MM.1S (cell line): ENCODE data around the gene SLCO2B1.

Experiments
- EZH2phosphoT487 ChIP-seq: fragments of 300-600 bp; sonication (generic); IDR thresholded peaks from 2 replicates; pipeline ENCODE4 v1.6.1; 2018; ENCODE audit warnings: antibody characterized with exemption, low read length
- TF ChIP-seq, protein P1 (sequence below): fragments of 300-600 bp; sonication (generic); IDR thresholded peaks from 2 replicates; pipeline ENCODE4 v1.5.1; 2016; ENCODE audit warnings: antibody characterized with exemption, low read length, mixed read lengths

DNA sequence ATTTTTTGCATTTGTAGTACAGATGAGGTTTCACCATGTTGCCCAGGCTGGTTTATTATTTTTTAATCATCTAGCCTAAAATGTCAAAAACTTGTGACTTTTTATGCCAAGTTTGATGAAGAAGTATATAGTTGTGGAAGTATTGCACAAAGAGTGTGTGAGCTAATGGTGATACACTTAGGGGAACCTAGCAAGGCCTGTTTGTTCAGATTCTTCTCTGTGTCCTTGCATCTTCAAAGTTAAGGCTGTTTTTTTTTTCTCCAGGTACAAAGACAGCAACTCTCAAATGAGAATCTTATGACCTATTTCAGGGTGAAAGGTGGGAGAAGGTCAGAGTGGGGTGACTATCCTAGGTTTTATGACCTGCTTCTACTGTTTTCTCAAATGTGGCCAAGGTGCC is 7.3 kb downstream of the SLCO2B1 start:
- TF ChIP-seq, protein P1, sequence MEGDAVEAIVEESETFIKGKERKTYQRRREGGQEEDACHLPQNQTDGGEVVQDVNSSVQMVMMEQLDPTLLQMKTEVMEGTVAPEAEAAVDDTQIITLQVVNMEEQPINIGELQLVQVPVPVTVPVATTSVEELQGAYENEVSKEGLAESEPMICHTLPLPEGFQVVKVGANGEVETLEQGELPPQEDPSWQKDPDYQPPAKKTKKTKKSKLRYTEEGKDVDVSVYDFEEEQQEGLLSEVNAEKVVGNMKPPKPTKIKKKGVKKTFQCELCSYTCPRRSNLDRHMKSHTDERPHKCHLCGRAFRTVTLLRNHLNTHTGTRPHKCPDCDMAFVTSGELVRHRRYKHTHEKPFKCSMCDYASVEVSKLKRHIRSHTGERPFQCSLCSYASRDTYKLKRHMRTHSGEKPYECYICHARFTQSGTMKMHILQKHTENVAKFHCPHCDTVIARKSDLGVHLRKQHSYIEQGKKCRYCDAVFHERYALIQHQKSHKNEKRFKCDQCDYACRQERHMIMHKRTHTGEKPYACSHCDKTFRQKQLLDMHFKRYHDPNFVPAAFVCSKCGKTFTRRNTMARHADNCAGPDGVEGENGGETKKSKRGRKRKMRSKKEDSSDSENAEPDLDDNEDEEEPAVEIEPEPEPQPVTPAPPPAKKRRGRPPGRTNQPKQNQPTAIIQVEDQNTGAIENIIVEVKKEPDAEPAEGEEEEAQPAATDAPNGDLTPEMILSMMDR, result no peak
- TF ChIP-seq EZH2phosphoT487, result no peak
